NCI-H1092 treated with DMSO at 0.1 percent for 48 hours (cell line): Measurements from ENCODE around the gene SCCPDH.
"Not testable (repeated sequence)": the region's sequence is repeated elsewhere in the genome, so short reads cannot be mapped to it uniquely, and the experiment has no call there.

Source experiments
- DNase-seq: peaks from one replicate; lab custom pipeline; 2025; lab: John Stamatoyannopoulos, UW

The SCCPDH gene

DNA sequence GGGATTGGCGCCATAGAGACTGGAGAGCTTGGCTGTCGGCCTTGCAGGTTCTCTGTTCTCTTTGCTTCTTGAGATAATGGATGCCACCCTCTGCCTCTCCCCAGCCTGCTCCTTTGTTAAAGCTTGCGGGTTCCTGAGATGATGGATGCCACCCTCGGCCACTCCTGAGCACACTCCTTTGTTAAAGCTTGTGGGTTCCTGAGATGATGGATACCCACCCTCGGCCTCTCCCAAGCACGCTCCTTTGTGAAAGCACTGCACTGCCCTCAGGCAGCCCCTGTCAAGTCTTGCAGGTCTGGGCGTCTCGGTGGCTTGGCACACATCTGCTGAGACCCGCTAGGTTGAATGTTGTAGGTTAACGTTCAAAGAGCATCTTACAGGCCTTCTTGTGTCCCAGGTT lies 76.5 kb downstream of the SCCPDH start:
- DNase-seq: peak; percentile 6

GRCh38 chr1:246801241-246802020 lies 77.2 kb downstream of the SCCPDH start:
- DNase-seq: no peak

DNA sequence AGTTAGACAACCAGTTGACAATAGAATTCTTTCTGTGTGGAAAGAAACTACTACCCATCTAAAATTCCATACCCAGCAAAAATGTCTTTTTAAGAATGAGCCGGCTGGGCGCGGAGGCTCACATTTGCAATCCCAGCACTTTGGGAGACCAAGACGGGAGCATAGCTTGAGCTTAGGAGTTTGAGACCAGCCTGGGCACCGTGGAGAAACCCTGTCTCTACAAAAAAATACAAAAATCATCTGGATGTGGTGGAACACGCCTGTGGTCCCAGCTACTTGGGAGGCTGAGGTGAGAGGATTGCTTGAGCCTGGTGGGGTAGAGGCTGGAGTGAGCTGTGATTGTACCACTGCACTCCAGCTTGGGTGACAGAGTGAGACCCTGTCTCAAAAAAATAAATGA lies 79.2 kb downstream of the SCCPDH start:
- DNase-seq: no peak

- DNase-seq: no peak
Measured at GRCh38 chr1:246803883-246804282, 79.7 kb downstream of the SCCPDH start.

GRCh38 chr1:246805135-246805716 lies 81.0 kb downstream of the SCCPDH start:
- DNase-seq: no peak

DNA sequence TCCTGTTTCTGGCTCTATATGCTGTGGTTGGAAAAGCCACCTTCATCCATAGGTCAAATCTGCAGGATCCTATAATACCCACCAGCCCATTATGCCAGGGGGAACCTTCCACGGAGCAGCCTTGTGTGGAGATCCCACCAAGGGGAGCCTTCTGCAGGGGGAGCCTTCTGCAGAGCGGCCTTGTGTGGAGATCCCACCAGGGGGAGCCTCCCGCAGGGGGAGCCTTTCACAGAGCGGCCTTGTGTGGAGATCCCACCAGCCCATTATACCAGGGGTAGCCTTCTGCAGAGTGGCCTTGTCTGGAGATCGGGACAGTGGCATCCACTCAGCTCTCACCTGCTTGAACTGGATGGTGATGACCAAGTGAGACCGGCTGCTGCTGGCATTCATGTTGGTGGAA lies 85.3 kb downstream of the SCCPDH start:
- no peak for DNase-seq

GRCh38 chr1:246811985-246812384 lies 87.8 kb downstream of the SCCPDH start:
- no peak for DNase-seq

- DNase-seq: not testable (repeated sequence)
Measured at GRCh38 chr1:246813325-246813724, 89.1 kb downstream of the SCCPDH start.

DNA sequence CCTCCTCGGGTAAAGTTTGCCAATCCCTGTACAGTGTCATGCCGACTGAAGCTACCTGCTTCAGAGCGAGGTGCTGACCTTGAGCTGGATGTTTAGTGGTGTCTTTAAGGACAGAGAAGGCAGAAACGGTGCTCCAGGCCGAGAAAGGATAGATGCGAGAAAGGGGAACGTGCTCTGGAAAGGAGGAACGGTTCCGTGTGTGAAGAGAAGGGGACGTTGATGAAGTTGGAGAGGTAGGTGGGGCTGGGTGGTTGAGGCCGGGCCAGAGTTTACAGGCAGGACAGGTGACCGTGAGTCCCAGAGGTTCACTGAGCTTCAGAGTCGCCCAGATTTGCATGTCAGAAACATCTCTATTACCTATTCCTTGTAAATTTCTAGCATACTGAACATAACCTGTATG lies 90.7 kb downstream of the SCCPDH start:
- DNase-seq: no peak

GRCh38 chr1:246815693-246816270 lies 91.6 kb downstream of the SCCPDH start:
- no peak for DNase-seq
